Sigmoid colon (tissue), 4 donors: ENCODE data around the gene TEX52.
A peak's percentile ranks its signal among the peaks of the same experiment; 100 is the strongest.

ENCODE experiments used
- EP300 ChIP-seq, 4 donors: sonication (generic); formaldehyde crosslinking; IDR thresholded peaks; one replicate each; pipeline ENCODE4 v1.6.1; 2017; ENCODE audit warnings: antibody characterized with exemption in 4 of 4
- POLR2A ChIP-seq, 2 donors: fragments of 450-650 bp; IDR thresholded peaks; one replicate each; pipeline ENCODE4 v1.6.1; 2016; ENCODE audit warnings: antibody characterized with exemption in 2 of 2, mild to moderate bottlenecking in 2 of 2, moderate library complexity in 2 of 2
- POLR2AphosphoS5 ChIP-seq, 4 donors: sonication (generic); formaldehyde crosslinking; IDR thresholded peaks; one replicate each; pipeline ENCODE4 v1.6.1; 2017; ENCODE audit warnings: antibody characterized with exemption in 4 of 4
- TF ChIP-seq, protein P1 (sequence below), 4 experiments: fragments of 450-650 bp in 3 of 4; fragments of 200-600 bp in 1 of 4; IDR thresholded peaks; one replicate each; pipeline ENCODE4 v1.5.1; 2016 to 2019; ENCODE audit warnings: antibody characterized with exemption in 4 of 4, mild to moderate bottlenecking in 3 of 4, moderate library complexity in 2 of 4

DNA sequence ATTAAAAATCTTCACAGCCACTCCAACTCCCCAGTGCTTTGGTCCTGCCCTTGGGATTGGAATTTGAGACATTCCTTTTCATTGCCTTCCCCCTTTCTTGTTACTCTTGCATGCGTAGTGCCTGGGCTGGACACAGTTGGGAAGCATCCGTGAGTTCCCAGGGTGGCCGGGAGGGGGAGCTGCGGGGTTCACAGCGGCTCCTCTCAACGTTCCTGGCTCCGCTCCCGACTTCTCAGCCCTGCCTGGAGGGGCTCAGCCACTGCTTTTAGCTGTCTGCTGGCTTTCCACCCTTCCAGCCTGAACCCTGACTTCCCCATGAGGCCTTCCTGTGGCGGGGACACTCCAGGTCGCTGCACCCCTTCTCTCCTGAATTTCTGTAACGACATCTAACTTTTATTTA, 3.2 kb downstream of the TEX52 start:
- TF ChIP-seq EP300 (IDR thresholded peaks at IDR 0.05) (no peak), POLR2A (IDR thresholded peaks at IDR 0.05) (no peak), POLR2AphosphoS5 (IDR thresholded peaks at IDR 0.05) (peak in 2 of 4 donors; percentile 26 to 44)
- TF ChIP-seq, protein P1, sequence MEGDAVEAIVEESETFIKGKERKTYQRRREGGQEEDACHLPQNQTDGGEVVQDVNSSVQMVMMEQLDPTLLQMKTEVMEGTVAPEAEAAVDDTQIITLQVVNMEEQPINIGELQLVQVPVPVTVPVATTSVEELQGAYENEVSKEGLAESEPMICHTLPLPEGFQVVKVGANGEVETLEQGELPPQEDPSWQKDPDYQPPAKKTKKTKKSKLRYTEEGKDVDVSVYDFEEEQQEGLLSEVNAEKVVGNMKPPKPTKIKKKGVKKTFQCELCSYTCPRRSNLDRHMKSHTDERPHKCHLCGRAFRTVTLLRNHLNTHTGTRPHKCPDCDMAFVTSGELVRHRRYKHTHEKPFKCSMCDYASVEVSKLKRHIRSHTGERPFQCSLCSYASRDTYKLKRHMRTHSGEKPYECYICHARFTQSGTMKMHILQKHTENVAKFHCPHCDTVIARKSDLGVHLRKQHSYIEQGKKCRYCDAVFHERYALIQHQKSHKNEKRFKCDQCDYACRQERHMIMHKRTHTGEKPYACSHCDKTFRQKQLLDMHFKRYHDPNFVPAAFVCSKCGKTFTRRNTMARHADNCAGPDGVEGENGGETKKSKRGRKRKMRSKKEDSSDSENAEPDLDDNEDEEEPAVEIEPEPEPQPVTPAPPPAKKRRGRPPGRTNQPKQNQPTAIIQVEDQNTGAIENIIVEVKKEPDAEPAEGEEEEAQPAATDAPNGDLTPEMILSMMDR (IDR thresholded peaks at IDR 0.05): peak; percentile 59 to 88 (median 76)
